Endodermal cell (in vitro differentiated cells): ENCODE data around the gene DTWD2. TPM values are rescaled to one million over a fixed set of nuclear protein-coding genes. Genes with fewer than 3 reads are reported as not detected.

Experiments used
- DNase-seq: peaks from one replicate; pipeline ENCODE4 v3.0.0-alpha.2; 2017
- H3K27ac ChIP-seq: 2 replicates; pipeline ENCODE4 v1.5.1; 2013; ENCODE audit warnings: mild to moderate bottlenecking, low read depth, low read length, moderate library complexity
- H3K27me3 ChIP-seq: 2 replicates; pipeline ENCODE4 v1.6.1; 2013; ENCODE audit warnings: mild to moderate bottlenecking, low read length, moderate library complexity; ENCODE audit not compliant: insufficient read depth, control insufficient read depth, poor library complexity, severe bottlenecking
- H3K36me3 ChIP-seq: 2 replicates; pipeline ENCODE4 v1.7.0; 2013; ENCODE audit warnings: mild to moderate bottlenecking, low read length, moderate library complexity; ENCODE audit not compliant: control insufficient read depth, insufficient read depth
- H3K4me1 ChIP-seq: one replicate; pipeline ENCODE4 v1.7.0; 2013; ENCODE audit warnings: low read length; ENCODE audit not compliant: control insufficient read depth, insufficient read depth
- H3K4me3 ChIP-seq: 2 replicates; pipeline ENCODE4 v1.5.1; 2013; ENCODE audit warnings: mild to moderate bottlenecking, low read length, moderate library complexity
- H3K9ac ChIP-seq: 2 replicates; pipeline ENCODE4 v1.6.1; 2013; ENCODE audit warnings: mild to moderate bottlenecking, low read length, moderate library complexity; ENCODE audit not compliant: poor library complexity, severe bottlenecking; ENCODE audit errors: extremely low read depth
- H3K9me3 ChIP-seq: 2 replicates; pipeline ENCODE4 v1.6.1; 2013; ENCODE audit warnings: mild to moderate bottlenecking, low read length, moderate library complexity; ENCODE audit not compliant: control insufficient read depth
- H3K27ac Mint-ChIP-seq: 2 replicates; pipeline ENCODE4 v1.8.0; 2020; ENCODE audit warnings: mixed read lengths
- H3K27me3 Mint-ChIP-seq: 2 replicates; pipeline ENCODE4 v1.8.0; 2021; ENCODE audit warnings: mild to moderate bottlenecking, mixed read lengths; ENCODE audit not compliant: insufficient read depth
- H3K36me3 Mint-ChIP-seq: 2 replicates; pipeline ENCODE4 v1.8.0; 2020; ENCODE audit warnings: low read depth, mixed read lengths
- H3K4me1 Mint-ChIP-seq: 2 replicates; pipeline ENCODE4 v1.8.0; 2020; ENCODE audit warnings: mixed read lengths
- H3K4me3 Mint-ChIP-seq: 2 replicates; pipeline ENCODE4 v1.8.0; 2020; ENCODE audit warnings: mild to moderate bottlenecking, moderate library complexity, mixed read lengths
- H3K9me3 Mint-ChIP-seq: 2 replicates; pipeline ENCODE4 v1.8.0; 2020; ENCODE audit warnings: mild to moderate bottlenecking, mixed read lengths
- CTCF ChIP-seq: fragments of 200-600 bp; sonication (generic); conservative IDR thresholded peaks from 2 replicates; pipeline ENCODE4 v1.5.0; 2021; ENCODE audit warnings: antibody characterized with exemption, mild to moderate bottlenecking
- WGBS, 2 experiments: methylation state at CpG; one replicate each; pipeline versions ENCODE4 v1.1.5 to v1.1.7; 2013; ENCODE audit warnings: missing lambda C conversion rate in 2 of 2, mixed read lengths in 1 of 2; ENCODE audit not compliant: insufficient coverage in 1 of 2, insufficient read length in 1 of 2; 5-methylcytosine and 5-hydroxymethylcytosine counted together
- total RNA-seq, 2 donors: library from RNA; stranded (reverse); fragmentation: NEBNext Ultra II Directional in 1 of 2; extraction: Animal tissue kit (Norgen Biotek cat#: 25700) in 1 of 2; gene quantifications; 2 replicates in 1 of 2; 3 replicates in 1 of 2; pipeline ENCODE4 v1.2.1, GENCODE V29; 2021

DTWD2 gene
- total RNA-seq, 2 donors from 2014 or later = 15.2 to 34.9 TPM

GRCh38 chr5:118794281-118794680, 194.1 kb downstream of the DTWD2 start:
- peaks cover 5% of the 10 kb centered on the region for H3K4me1 ChIP-seq
- no peaks in the 10 kb centered on the region for H3K27me3 ChIP-seq
- Mint-ChIP-seq H3K9me3 (no peaks in the 10 kb centered on the region), H3K4me1 (peaks cover 33% of the 10 kb centered on the region), H3K27me3 (no peaks in the 10 kb centered on the region), H3K4me3 (no peak overlapping the region), H3K27ac (no peak overlapping the region), H3K36me3 (peaks cover 16% of the 10 kb centered on the region)
- H3K4me3 ChIP-seq = no peak overlapping the region
- DNase-seq = no peak
- WGBS, 2 experiments = 95 to 100% methylated on average over 1 to 3 of the region's 3 CpGs
- H3K36me3 ChIP-seq = peaks cover 11% of the 10 kb centered on the region
- TF ChIP-seq CTCF = no peak
- no peak overlapping the region for H3K27ac ChIP-seq
- no peak overlapping the region for H3K9ac ChIP-seq
- H3K9me3 ChIP-seq = peaks cover 10% of the 10 kb centered on the region

- Mint-ChIP-seq H3K4me1 (peaks cover 38% of the 10 kb centered on the region), H3K27me3 (no peaks in the 10 kb centered on the region), H3K4me3 (no peak overlapping the region), H3K9me3 (no peaks in the 10 kb centered on the region), H3K27ac (no peak overlapping the region), H3K36me3 (peaks cover 10% of the 10 kb centered on the region)
- peaks cover 4% of the 10 kb centered on the region for H3K9me3 ChIP-seq
- no peak overlapping the region for H3K9ac ChIP-seq
- peaks cover 5% of the 10 kb centered on the region for H3K4me1 ChIP-seq
- no peak overlapping the region for H3K4me3 ChIP-seq
- no peaks in the 10 kb centered on the region for H3K27me3 ChIP-seq
- TF ChIP-seq CTCF = no peak
- H3K27ac ChIP-seq = no peak overlapping the region
- DNase-seq = no peak
- H3K36me3 ChIP-seq = peaks cover 11% of the 10 kb centered on the region
- 93 to 94% methylated on average over 2 of the region's 2 CpGs for WGBS, 2 experiments
These were observed 194.7 kb downstream of the DTWD2 start for GRCh38 chr5:118793652-118794051.

GRCh38 chr5:118793091-118793490, 195.3 kb downstream of the DTWD2 start:
- Mint-ChIP-seq H3K4me3 (no peak overlapping the region), H3K9me3 (no peaks in the 10 kb centered on the region), H3K36me3 (peaks cover 7% of the 10 kb centered on the region), H3K27ac (peak overlapping the region; percentile 42), H3K4me1 (peaks cover 38% of the 10 kb centered on the region), H3K27me3 (no peaks in the 10 kb centered on the region)
- Histone ChIP-seq H3K36me3 (peaks cover 9% of the 10 kb centered on the region), H3K9me3 (no peaks in the 10 kb centered on the region), H3K9ac (no peak overlapping the region), H3K4me3 (no peak overlapping the region), H3K4me1 (peaks cover 5% of the 10 kb centered on the region), H3K27ac (no peak overlapping the region), H3K27me3 (no peaks in the 10 kb centered on the region)
- TF ChIP-seq CTCF = no peak
- 88 to 94% methylated on average over 1 to 3 of the region's 3 CpGs for WGBS, 2 experiments
- DNase-seq = no peak
